Mononuclear cell (primary cell): ENCODE data around the gene CCNK. TPM values are rescaled to one million over a fixed set of nuclear protein-coding genes. Genes with fewer than 3 reads are reported as not detected.

ENCODE experiments used
- H3K27me3 ChIP-seq: 2 replicates; pipeline ENCODE4 v1.6.0; 2011; ENCODE audit warnings: low read length, control low read depth; ENCODE audit not compliant: insufficient read depth
- H3K4me1 ChIP-seq: 2 replicates; pipeline ENCODE4 v1.5.1; 2011; ENCODE audit warnings: mild to moderate bottlenecking, low read length, control low read depth; ENCODE audit not compliant: insufficient read depth
- H3K4me3 ChIP-seq: 2 replicates; pipeline ENCODE4 v1.5.1; 2011; ENCODE audit warnings: mild to moderate bottlenecking, low read length, moderate library complexity
- H3K9me3 ChIP-seq: 2 replicates; pipeline ENCODE4 v1.5.1; 2011; ENCODE audit warnings: low read depth, mild to moderate bottlenecking, control low read depth, low read length
- total RNA-seq: library from RNA; depleted of rRNA; stranded (reverse); fragments of >200 nt; gene quantifications from one replicate; pipeline ENCODE4 v1.2.3, GENCODE V29; 2012

The CCNK gene
- total RNA-seq, 1 donor: 131 TPM

DNA sequence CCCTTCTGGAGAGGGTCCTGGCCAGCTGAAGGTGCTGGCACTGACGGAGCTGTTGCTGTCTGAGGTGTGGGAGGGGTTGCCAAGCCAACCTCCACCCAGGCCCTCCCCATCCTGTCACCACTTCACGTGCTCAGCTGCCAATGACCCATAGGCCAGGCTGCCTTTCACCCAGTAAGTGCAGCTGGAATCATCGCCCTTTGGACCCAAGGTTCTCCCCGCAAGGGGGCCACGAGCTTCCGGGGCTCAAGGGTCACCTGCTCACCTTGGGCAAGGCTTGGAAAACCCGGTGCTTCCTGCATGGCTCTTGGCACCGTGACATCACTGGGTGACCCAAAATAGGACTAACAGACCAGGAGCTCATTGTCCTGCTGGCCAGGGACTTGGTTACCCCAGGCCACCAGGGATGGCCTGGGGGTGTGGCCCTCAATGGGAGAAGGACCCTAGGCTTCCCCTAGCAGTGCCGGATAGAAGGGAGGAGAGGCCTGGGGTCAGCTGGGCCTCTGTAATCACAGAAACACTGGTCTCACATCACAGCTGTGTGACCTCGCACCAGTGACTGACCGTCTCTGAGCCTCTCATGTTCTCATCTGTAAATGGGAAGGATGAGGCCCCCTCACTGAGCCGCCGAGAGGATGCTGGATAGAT, 71.5 kb downstream of the CCNK start:
- no peak overlapping the region for H3K4me3 ChIP-seq
- no peaks in the 10 kb centered on the region for H3K9me3 ChIP-seq
- H3K4me1 ChIP-seq: no peaks in the 10 kb centered on the region
- no peaks in the 10 kb centered on the region for H3K27me3 ChIP-seq

DNA sequence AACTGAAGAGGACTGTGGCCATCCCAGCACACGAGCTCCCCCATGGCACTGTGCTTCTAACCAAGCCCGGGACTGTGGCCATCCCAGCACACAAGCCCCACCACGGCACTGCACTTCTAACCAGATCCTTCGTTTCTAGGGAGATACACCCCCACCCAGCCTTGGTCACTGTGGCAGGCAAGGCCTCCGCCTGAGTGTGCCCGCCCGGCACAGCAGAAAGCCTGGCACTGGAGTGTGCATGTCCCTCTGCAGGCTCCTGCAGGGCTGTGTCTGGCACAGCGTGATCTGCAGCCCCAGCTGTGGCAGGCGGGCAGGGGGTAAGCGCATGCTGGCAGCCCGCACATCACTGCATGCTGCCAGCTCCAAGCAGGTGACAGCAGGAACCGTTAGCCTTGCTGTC, 73.0 kb downstream of the CCNK start:
- Histone ChIP-seq H3K27me3 (no peaks in the 10 kb centered on the region), H3K4me3 (no peak overlapping the region), H3K4me1 (no peaks in the 10 kb centered on the region), H3K9me3 (no peaks in the 10 kb centered on the region)

DNA sequence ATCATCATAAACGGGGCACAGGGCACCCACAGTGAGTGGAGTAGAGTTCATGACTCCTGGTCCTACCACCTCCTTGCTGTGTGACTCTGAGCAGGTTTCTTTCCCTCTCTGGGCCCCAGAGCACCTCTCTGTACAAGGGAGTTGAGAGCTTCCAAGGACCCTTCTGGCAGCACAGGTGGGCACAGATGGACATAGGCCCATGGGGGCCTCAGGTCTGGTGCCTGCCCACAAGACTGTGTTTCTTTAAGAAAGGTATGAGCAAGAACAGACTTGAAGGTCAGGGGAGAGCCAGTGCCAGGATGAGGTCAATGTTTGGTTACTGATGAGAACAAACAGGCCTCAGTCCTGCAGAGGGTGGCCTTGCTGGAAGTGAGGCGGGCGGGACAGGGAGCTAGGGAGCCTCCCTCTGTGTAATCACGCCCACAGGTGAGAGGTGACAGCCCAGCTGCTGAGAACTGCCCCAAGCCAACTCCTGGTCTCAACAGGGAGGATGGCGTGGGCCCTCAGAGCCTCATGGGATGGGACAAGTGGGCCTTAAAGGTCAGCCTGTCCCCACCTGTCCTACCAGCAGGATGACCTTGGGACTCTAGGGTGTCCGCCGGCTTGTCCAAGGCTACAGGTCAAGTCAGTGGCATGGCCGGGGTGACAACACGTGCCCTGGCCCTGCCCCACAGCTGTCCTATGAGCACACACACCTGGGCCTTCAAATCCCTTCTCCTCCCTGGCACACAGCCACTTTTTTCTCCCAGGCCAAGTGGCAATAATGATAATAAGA, 73.7 kb downstream of the CCNK start:
- H3K27me3 ChIP-seq: no peaks in the 10 kb centered on the region
- no peaks in the 10 kb centered on the region for H3K9me3 ChIP-seq
- no peak overlapping the region for H3K4me3 ChIP-seq
- H3K4me1 ChIP-seq: no peaks in the 10 kb centered on the region

DNA sequence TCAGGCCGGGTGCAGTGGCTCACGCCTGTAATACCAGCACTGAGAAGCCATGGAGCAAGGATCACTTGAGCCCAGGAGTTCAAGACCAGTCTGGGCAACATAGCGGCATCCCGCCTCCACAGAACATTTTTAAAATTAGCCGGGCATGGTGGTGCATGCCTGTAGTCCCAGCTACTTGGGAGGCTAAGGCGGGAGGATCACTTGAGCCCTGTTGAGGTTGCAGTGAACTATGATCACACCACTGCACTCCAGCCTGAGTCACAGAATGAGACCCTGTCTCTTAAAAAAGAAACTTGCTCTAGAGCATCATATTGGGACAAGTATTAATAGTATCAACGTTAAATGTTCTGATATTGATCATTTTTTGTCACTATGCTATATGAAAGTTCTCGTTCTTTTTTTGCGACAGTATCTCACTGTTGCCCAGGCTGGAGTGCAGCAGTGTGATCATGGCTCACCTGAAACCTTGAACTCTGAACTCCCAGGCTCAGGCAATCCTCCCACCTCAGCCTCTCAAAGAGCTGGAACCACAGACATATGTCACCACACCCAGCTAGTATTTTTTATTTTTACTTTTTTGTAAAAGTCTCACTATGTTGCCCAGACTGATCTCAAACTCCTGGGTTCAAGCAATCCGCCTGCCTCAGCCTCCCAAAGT, 75.1 kb downstream of the CCNK start:
- H3K4me3 ChIP-seq: no peak overlapping the region
- H3K9me3 ChIP-seq: no peaks in the 10 kb centered on the region
- no peaks in the 10 kb centered on the region for H3K4me1 ChIP-seq
- no peaks in the 10 kb centered on the region for H3K27me3 ChIP-seq

DNA sequence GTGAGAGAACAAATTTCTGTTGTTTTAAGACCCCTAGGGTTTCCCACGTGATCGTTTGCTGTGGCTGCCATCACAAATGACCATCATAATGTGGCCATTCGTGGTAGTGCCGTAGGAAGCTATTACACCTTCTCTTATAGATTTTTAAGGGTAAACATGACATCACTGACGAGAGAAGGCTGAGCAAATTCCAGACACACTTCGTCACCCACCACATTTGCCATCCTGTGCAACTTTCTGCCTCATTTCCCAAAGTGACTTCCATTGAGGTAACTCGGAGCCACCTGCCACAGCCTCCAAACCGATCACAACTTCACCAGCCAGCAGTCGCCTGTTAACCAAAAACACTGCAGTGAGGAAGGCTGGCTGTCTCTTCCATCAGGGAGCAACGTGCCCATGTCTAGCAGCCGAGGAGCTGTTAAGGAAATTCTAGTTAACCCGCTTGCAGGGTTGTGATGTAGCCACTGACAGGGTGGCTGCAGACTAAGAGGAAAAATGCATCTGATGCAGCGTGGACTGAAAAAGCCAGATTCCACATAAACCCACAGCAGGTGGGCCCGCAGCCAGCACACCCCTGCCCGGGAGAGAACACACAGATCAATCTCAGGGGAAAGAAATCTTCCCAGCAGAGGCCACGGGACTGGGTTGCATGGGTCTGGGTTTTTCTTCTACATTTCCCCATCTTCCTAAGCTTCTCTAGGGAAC, 78.2 kb downstream of the CCNK start:
- Histone ChIP-seq H3K9me3 (no peaks in the 10 kb centered on the region), H3K4me3 (no peak overlapping the region), H3K4me1 (no peaks in the 10 kb centered on the region), H3K27me3 (no peaks in the 10 kb centered on the region)

DNA sequence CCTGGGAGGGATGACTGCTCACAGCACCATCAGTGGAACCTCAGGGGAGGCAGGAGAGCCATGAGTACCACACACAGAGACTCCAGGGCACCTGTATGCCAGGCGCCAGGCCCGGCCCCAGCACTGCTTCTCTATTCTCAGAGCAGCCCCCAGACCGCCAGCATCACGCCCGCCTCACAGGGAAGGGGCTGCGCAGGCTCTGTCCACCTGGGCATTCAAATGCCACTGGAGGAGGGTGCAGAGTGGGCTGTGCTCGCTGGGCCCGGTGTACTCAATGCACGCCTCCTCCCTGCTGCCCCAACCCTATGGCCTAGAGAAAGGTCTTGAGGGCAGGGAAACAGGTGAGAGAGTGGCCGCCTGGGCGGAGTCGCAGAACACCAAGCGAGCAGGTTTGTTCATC, 79.2 kb downstream of the CCNK start:
- no peaks in the 10 kb centered on the region for H3K4me1 ChIP-seq
- H3K4me3 ChIP-seq: no peak overlapping the region
- H3K27me3 ChIP-seq: no peaks in the 10 kb centered on the region
- no peaks in the 10 kb centered on the region for H3K9me3 ChIP-seq

DNA sequence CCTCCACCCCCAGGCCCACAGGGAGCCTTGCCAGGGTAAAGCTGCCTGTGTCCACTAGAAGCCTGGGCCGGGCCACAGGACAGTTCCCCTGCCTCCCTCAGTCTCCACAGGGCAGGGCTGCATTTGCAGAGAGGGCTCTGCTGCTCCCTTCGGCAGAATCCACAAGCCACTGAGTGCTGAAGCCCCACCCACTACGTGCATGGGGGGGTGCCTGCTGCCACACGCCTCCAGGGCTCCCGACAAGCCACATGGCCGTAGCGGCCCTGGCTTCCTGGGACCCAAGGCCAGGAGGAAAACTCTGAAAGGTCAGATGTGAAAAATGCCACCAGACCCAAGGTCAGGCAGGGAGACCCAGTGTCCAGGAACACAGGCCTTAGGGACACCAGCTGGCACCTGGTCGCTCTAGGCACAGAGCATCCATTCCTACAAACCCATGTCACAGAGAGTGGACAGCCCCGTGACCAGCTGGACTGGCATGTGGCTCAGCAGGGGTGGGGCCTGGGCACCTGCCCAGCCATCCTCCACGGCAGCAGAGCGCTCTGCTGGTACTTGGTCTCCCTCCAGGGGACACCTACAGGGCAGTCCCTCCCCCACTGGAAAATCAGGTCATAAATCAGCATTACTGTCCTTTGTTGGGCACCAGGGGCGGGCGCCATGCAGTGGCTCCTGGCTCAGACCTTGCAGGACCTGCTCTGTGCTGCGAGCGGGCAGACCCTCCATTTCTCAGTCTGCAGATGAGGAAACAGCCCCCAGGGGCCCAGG, 79.9 kb downstream of the CCNK start:
- H3K9me3 ChIP-seq: no peaks in the 10 kb centered on the region
- no peak overlapping the region for H3K4me3 ChIP-seq
- H3K4me1 ChIP-seq: no peaks in the 10 kb centered on the region
- H3K27me3 ChIP-seq: no peaks in the 10 kb centered on the region

DNA sequence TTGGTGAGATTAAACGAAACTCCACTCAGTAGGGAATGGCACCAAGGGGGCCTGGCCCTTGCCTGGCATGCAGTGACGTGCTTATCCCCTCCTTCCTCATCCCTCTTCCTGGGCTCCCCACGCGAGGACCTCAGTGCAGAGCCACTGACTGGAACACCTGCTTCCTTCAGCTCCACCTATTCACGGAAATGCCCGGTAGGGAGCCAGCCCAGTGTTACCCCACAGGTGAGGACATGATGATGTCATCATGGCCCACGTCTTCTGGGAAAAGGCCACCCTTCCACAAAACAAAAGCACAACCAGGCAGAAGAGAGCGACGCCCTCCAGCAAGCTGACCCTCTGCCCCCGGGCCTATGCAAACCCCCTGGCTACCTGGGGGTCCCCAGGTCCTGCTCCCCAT, 80.7 kb downstream of the CCNK start:
- Histone ChIP-seq H3K4me1 (no peaks in the 10 kb centered on the region), H3K9me3 (no peaks in the 10 kb centered on the region), H3K27me3 (no peaks in the 10 kb centered on the region), H3K4me3 (no peak overlapping the region)

Other genes starting within 250 kb of the CCNK start
- gene BCL11B, start 209.2 kb upstream of the CCNK start, total RNA-seq: 101 TPM
- gene SETD3, start 550 bp upstream of the CCNK start, total RNA-seq: 152 TPM
- 2.9 TPM for gene CCDC85C, start 122.8 kb downstream of the CCNK start, total RNA-seq
- not detected for gene HHIPL1, start 163.7 kb downstream of the CCNK start, total RNA-seq
- 0.10 TPM for gene CYP46A1, start 202.9 kb downstream of the CCNK start, total RNA-seq